ENCODE results near the gene INIP.
"Not testable (repeated sequence)": the region's sequence is repeated elsewhere in the genome, so short reads cannot be mapped to it uniquely, and the experiment has no call there.

INIP gene

DNA sequence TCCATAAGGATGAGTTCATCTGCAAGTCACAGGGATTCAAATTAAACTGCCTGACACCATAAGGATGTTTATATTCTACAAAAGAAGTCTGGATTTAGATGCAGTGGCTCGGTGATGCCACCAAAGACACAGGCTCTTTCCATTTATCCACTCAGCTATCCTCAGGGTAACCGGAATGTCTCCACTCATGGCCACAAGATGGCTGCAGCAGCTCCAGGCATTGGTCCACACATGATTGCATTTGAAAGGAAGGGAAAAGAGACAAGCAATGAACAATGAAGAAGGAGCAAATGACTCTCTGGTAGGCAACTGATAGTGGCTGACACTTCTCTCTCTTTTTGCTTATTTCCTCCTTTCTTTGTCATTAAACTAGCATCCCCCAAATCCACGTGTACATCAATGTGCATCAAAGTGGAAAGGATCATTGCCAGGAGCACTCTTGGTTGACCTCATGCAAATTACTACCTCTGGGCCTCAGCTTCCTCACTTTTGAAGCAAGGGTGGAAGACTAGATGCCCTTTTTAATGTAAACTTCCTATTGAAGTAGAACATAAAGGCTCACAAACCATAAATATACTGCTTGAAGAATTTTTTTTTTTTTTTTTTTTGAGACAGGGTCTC lies 25.4 kb upstream of the INIP start:
- TF ChIP-seq, protein P1, sequence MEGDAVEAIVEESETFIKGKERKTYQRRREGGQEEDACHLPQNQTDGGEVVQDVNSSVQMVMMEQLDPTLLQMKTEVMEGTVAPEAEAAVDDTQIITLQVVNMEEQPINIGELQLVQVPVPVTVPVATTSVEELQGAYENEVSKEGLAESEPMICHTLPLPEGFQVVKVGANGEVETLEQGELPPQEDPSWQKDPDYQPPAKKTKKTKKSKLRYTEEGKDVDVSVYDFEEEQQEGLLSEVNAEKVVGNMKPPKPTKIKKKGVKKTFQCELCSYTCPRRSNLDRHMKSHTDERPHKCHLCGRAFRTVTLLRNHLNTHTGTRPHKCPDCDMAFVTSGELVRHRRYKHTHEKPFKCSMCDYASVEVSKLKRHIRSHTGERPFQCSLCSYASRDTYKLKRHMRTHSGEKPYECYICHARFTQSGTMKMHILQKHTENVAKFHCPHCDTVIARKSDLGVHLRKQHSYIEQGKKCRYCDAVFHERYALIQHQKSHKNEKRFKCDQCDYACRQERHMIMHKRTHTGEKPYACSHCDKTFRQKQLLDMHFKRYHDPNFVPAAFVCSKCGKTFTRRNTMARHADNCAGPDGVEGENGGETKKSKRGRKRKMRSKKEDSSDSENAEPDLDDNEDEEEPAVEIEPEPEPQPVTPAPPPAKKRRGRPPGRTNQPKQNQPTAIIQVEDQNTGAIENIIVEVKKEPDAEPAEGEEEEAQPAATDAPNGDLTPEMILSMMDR (IDR thresholded peaks at IDR 0.05; ENCODE audit: control insufficient read depth, extremely low read depth, insufficient read depth): peak; percentile 33; the same call in 1 of the 2 replicates
- H3K4me3 ChIP-seq (ENCODE audit: low read depth, low read length): no peak overlapping the region
- no peak for DNase-seq (ENCODE audit: low read depth)

DNA sequence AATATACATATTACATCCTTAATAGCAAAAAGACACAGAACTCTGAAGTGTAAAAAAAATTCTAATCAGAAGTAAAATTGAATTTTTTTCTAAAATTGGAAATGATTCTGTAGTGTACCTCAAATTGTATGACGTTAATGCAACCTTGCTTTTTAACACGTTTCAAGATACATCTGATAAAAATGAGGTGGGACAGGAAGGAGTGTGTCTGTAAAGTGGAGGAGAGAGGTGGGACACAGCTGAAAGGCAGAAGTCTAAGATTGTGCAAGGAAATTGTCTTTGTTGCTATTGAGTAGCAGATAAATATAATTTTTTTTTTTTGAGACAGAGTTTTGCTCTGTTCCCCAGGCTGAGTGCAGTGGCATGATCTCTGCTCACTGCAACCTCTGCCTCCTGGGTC lies 17.0 kb upstream of the INIP start:
- DNase-seq (ENCODE audit: low read depth): no peak
- H3K4me3 ChIP-seq (ENCODE audit: low read depth, low read length): no peak overlapping the region
- TF ChIP-seq, protein P1 (IDR thresholded peaks at IDR 0.05; ENCODE audit: control insufficient read depth, extremely low read depth, insufficient read depth): no peak

DNA sequence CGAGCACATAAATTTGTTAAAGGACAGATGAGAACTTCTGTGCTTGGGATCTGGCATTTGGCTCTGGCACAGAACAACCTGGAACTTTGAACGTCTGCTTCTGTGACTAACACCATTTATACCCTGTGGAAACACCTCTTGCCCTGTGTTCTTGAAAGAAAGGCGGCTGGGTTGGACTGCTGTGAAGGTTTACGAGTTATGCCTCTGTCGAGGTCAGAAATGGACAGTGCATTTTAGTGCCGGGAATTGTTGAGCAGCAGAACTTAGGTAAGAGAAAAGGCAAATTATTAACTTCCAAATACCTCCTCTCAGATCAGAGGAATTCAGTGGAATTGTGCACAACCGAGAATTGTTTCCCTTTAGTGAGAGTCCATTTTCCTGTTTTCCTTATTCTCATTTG lies 14.1 kb upstream of the INIP start:
- DNase-seq (ENCODE audit: low read depth): no peak
- TF ChIP-seq, protein P1 (IDR thresholded peaks at IDR 0.05; ENCODE audit: control insufficient read depth, extremely low read depth, insufficient read depth): no peak
- H3K4me3 ChIP-seq (ENCODE audit: low read depth, low read length): no peak overlapping the region

DNA sequence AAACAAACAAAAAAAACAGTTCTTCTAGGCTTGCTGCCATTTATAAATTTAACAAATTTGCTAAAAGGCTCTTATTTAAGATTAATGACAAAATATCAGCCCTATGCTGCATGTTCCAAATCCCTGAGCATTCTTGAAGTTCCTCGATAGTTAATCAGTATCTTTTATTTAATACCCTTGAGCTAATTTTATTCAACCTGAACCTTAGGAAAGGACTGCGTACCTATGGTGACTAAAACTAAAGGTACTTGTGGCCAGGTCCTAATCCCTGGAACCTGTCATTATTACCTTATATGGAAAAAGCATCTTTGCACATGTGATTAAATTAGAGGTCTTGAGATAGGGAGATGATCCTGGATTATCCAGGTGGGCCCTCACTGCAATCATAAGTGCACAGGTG lies 10.5 kb upstream of the INIP start:
- DNase-seq (ENCODE audit: low read depth): no peak
- TF ChIP-seq, protein P1 (IDR thresholded peaks at IDR 0.05; ENCODE audit: control insufficient read depth, extremely low read depth, insufficient read depth): no peak

DNA sequence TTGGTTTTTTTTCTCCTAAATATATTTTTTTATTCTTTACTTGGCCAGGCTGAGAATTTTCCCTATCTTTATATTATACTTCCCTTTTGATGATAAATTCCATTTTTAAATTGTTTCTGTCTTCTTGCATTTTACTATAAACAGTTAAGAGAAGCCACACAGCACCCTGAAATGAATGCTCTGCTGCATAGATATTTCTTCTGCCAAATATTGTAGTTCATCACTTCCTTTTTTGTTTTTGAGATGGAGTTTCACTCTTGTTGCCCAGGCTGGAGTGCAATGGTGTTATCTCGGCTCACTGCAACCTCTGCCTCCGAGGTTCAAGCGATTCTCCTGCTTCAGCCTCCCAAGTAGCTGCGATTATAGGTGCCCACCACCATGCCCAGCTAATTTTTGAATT lies 8.5 kb upstream of the INIP start:
- TF ChIP-seq, protein P1 (IDR thresholded peaks at IDR 0.05; ENCODE audit: control insufficient read depth, extremely low read depth, insufficient read depth): no peak
- no peak overlapping the region for H3K4me3 ChIP-seq (ENCODE audit: low read depth, low read length)
- DNase-seq (ENCODE audit: low read depth): no peak

More for the DNA sequence above, 10.5 kb upstream of the INIP start:
- H3K4me3 ChIP-seq (ENCODE audit: low read depth, low read length): no peak overlapping the region

DNA sequence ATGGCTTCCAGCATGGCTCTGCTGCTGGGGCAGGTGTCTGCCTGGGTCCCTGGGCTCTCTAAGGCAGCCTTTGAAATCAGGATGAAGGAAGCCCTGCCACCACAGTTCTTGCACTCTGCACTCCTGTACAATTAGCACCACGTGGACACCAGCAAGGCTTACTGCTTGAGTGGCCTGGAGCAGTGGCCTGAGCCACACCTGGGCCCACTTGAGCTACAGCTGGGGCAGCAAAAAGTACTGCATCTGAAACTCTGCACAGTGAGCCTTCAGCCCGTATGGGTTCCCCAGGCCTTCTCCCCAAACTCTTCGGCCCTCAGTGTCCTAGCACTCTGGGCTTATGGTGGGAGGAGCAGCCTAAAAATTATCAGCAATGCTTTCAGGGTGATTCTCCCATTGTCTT lies 8.0 kb upstream of the INIP start:
- DNase-seq (ENCODE audit: low read depth): no peak
- TF ChIP-seq, protein P1 (IDR thresholded peaks at IDR 0.05; ENCODE audit: control insufficient read depth, extremely low read depth, insufficient read depth): no peak

DNA sequence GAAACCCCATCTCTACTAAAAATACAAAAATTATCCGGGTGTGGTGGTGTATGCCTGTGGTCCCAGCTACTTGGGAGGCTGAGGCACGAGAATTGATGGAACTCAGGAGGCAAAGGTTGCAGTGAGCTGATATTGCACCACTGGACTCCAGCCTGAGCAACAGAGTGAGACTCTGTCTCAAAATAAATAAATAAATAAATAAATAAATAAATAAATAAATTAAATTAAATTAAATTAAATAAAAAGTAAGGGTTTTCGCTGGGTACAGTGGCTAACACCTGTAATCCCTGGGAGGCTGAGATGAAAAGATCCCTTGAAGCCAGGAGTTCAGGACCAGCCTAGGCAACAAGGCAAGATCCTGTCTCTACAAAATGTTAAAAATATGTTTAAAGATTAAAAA lies 4.8 kb upstream of the INIP start:
- not testable (repeated sequence) for DNase-seq (ENCODE audit: low read depth)

More for the DNA sequence above, 8.0 kb upstream of the INIP start:
- H3K4me3 ChIP-seq (ENCODE audit: low read depth, low read length): no peak overlapping the region

More for the DNA sequence above, 4.8 kb upstream of the INIP start:
- H3K4me3 ChIP-seq (ENCODE audit: low read depth, low read length): not testable (repeated sequence)

All from LNCaP clone FGC (cell line).